GM12878 (cell line): Measurements from ENCODE around the gene C6orf89.

ENCODE experiments used
- CEBPB ChIP-seq, 2 experiments: fragments of 150-350 bp in 1 of 2; IDR thresholded peaks; 2 replicates each; pipeline ENCODE4 v1.6.1; 2012 to 2014; ENCODE audit warnings: low read depth in 2 of 2, low read length in 2 of 2, borderline replicate concordance in 1 of 2, inconsistent platforms in 1 of 2
- HDGF ChIP-seq: fragments of 450-650 bp; IDR thresholded peaks from 2 replicates; pipeline ENCODE4 v1.6.1; 2016; ENCODE audit warnings: antibody characterized with exemption
- POLR2AphosphoS5 ChIP-seq: IDR thresholded peaks from 2 replicates; pipeline ENCODE4 v1.6.1; 2011; ENCODE audit warnings: mild to moderate bottlenecking, low read length, inconsistent platforms
- RAD21 ChIP-seq: IDR thresholded peaks from 2 replicates; pipeline ENCODE4 v1.6.1; 2011; ENCODE audit warnings: mild to moderate bottlenecking, low read depth, low read length, moderate library complexity; ENCODE audit not compliant: insufficient read depth
- TAF1 ChIP-seq: IDR thresholded peaks from 2 replicates; pipeline ENCODE4 v1.6.1; 2011; ENCODE audit warnings: mild to moderate bottlenecking, low read depth, low read length, borderline replicate concordance
- TF ChIP-seq, protein P1 (sequence below): IDR thresholded peaks from 2 replicates; pipeline ENCODE4 v1.6.1; 2012; ENCODE audit warnings: low read depth, low read length, improper control_type of control experiment
- TF ChIP-seq, protein P2 (sequence below): IDR thresholded peaks from 2 replicates; pipeline ENCODE4 v1.6.1; 2011; ENCODE audit warnings: low read depth, mild to moderate bottlenecking, low read length, moderate library complexity, borderline replicate concordance; ENCODE audit errors: extremely low read depth

DNA sequence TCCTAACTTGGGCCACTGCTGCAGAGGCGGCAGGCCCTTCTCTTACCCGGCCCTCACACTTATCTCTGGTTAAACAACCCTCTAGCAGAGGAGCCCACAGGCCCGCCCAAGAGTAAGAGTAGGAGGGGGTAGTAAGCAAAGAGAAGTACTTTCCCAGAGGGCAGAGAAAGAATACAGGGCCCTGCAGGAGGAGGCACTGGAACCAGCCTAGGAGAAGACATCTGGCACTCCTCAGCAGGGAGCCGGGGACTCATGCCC, 90.2 kb downstream of the C6orf89 start:
- TF ChIP-seq, protein P1, sequence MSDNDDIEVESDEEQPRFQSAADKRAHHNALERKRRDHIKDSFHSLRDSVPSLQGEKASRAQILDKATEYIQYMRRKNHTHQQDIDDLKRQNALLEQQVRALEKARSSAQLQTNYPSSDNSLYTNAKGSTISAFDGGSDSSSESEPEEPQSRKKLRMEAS: no peak
- no peak for TF ChIP-seq TAF1
- no peak for TF ChIP-seq CEBPB (IDR thresholded peaks at IDR 0.05; ENCODE audit: borderline replicate concordance in 1 of 2, low read depth in 2 of 2, low read length in 2 of 2)
- TF ChIP-seq RAD21: no peak
- TF ChIP-seq POLR2AphosphoS5: no peak
- TF ChIP-seq HDGF: no peak
- TF ChIP-seq, protein P2, sequence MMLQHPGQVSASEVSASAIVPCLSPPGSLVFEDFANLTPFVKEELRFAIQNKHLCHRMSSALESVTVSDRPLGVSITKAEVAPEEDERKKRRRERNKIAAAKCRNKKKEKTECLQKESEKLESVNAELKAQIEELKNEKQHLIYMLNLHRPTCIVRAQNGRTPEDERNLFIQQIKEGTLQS: no peak
